Measurements from ENCODE around the gene ACSF3.

DNA sequence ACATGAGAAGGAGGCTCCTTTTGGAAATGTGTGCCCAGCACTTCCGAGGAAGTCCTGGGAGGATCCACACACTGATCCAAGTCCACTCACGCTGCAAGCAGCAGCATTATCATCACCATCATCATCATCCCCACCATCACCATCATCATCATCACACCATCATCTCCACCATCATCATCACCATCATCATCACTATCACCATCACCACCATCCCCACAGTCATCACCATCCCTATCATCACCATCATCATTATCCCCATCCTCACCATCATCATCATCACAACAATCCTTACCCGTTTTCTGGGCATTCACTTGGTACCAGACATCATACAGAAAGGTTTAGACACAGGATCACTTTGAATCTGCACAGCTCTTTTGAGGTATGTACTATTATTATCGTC lies 47.8 kb upstream of the ACSF3 start:
- TF ChIP-seq, protein P1, sequence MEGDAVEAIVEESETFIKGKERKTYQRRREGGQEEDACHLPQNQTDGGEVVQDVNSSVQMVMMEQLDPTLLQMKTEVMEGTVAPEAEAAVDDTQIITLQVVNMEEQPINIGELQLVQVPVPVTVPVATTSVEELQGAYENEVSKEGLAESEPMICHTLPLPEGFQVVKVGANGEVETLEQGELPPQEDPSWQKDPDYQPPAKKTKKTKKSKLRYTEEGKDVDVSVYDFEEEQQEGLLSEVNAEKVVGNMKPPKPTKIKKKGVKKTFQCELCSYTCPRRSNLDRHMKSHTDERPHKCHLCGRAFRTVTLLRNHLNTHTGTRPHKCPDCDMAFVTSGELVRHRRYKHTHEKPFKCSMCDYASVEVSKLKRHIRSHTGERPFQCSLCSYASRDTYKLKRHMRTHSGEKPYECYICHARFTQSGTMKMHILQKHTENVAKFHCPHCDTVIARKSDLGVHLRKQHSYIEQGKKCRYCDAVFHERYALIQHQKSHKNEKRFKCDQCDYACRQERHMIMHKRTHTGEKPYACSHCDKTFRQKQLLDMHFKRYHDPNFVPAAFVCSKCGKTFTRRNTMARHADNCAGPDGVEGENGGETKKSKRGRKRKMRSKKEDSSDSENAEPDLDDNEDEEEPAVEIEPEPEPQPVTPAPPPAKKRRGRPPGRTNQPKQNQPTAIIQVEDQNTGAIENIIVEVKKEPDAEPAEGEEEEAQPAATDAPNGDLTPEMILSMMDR (tag by site-specific recombination; IDR thresholded peaks at IDR 0.05): no peak
- TF ChIP-seq ZNF121 (tag by site-specific recombination; IDR thresholded peaks at IDR 0.05): no peak
- TF ChIP-seq ZNF660 (tag by site-specific recombination; IDR thresholded peaks at IDR 0.05): no peak
- TF ChIP-seq, protein P2, sequence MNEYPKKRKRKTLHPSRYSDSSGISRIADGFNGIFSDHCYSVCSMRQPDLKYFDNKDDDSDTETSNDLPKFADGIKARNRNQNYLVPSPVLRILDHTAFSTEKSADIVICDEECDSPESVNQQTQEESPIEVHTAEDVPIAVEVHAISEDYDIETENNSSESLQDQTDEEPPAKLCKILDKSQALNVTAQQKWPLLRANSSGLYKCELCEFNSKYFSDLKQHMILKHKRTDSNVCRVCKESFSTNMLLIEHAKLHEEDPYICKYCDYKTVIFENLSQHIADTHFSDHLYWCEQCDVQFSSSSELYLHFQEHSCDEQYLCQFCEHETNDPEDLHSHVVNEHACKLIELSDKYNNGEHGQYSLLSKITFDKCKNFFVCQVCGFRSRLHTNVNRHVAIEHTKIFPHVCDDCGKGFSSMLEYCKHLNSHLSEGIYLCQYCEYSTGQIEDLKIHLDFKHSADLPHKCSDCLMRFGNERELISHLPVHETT (tag by site-specific recombination; IDR thresholded peaks at IDR 0.05): no peak
- no peak for TF ChIP-seq ZNF791 (tag by site-specific recombination; IDR thresholded peaks at IDR 0.05)
- TF ChIP-seq ZFP69B (tag by site-specific recombination; IDR thresholded peaks at IDR 0.05): no peak
- TF ChIP-seq ZBTB8A (tag by site-specific recombination; IDR thresholded peaks at IDR 0.05): no peak
- no peak for TF ChIP-seq ZNF423 (tag by site-specific recombination; IDR thresholded peaks at IDR 0.05)
- no peak for TF ChIP-seq ZNF426 (tag by site-specific recombination; IDR thresholded peaks at IDR 0.05)
